GM12801 (cell line): Measurements from ENCODE around the gene SUV39H1.

Source experiments
- CTCF ChIP-seq: IDR thresholded peaks from one replicate; pipeline ENCODE4 v1.5.1; 2011; ENCODE audit warnings: control low read depth; ENCODE audit not compliant: insufficient read length; ENCODE audit errors: extremely low read depth

The SUV39H1 gene

DNA sequence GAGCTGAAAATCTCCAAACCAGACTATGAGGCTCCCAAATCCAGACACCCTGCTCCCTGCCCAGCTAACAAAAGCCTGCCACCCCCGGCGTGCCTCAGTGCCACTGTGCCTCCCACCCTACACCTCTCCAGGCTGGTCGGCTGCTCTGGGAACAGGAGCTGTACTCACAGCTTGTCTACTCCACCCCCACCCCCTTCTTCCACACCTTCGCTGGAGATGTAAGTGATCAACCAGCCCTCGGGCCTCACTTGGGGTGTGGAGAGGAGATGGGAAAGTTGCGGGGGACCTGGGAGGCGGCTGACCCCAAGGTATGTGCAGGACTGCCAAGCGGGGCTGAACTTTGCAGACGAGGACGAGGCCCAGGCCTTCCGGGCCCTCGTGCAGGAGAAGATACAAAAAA is 11.1 kb upstream of the SUV39H1 start:
- TF ChIP-seq CTCF: no peak

- no peak for TF ChIP-seq CTCF
Measured at GRCh38 chrX:48688531-48689150, 7.9 kb upstream of the SUV39H1 start.

- no peak for TF ChIP-seq CTCF
Measured at GRCh38 chrX:48689208-48689920, 7.2 kb upstream of the SUV39H1 start.

DNA sequence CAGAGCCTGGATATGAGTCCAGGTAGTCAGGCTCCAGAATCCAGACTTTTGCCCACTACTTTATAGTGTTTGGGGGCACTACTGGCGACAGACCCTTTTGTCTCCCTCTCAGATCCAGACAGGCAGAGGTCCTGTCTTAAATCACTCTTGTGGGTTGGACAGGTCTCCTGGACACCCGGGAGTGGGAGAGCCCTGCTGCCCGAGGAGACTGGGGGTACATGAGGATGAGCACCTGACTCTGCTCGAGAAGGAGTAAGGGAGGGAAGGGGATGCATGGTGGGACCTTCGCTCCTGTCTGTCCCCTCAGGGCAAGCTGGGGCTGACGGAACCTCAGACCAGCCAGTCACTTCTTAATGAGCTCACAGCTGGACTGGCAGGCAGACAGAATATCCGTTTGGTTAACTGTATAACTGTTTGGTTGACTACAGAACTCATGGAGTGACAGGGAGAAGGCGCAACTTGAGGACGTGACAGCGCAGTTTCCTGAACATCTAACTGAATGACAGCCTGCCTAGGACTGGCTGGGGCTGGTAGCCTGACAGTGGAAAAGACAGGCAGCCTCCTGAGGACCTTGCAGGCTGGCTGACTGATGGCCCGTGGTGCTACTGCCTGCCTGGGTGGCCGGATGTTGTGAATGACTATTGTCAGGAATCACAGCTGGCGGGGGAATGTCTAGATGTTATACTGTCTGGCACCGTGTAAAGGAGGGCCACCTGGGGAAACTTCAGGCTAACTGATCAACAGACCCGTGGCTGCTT is 1.6 kb upstream of the SUV39H1 start:
- no peak for TF ChIP-seq CTCF

DNA sequence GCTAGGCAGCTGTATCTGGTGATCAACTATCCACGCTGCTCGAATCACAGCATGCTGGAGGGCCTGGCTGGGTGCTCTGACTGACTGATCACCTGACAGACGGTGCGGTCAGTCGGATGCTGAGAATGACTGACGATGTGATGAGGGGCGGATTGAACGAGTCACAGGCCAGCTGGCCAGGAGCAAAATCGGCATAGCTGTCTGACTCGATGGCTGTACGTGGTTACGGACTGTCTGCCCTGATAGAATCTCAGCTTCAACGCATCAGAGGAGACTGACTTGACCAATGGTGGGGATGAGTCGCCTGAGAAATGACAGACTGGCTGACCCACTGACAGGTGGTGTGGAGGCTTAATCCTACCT is 1.0 kb upstream of the SUV39H1 start:
- TF ChIP-seq CTCF: no peak

DNA sequence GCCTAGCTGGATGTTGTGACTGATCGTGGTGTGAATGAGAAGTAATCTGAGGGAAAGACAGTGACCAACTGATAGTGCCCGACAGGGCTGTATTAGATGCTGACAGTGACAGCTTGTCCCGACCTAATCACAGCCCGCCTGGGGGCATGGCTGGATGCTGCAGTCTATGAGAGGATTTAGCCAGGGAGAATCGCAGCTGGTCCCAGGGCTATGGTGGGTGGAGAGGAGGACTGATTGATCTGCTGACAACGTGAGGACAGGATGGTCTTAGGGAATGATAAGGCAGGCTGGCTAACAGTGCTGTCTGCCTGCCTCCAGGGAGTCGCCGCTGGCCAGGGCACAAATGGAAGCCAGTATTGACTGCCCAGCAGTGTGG is 621 bp upstream of the SUV39H1 start:
- no peak for TF ChIP-seq CTCF

GRCh38 chrX:48696909-48697727 is 584 bp downstream of the SUV39H1 start:
- no peak for TF ChIP-seq CTCF
